Activated T-cell treated with anti-CD3 and anti-CD28 coated beads, Interleukin-2, amount 50 U/mL, for 48 hours (primary cell): ENCODE results near the gene CSNK1G2.
A peak's percentile ranks its signal among the peaks of the same experiment; 100 is the strongest.

Experiments used
- DNase-seq, 2 experiments: peaks; one replicate each; pipeline ENCODE4 v3.0.0-alpha.2; 2020

CSNK1G2 gene

DNA sequence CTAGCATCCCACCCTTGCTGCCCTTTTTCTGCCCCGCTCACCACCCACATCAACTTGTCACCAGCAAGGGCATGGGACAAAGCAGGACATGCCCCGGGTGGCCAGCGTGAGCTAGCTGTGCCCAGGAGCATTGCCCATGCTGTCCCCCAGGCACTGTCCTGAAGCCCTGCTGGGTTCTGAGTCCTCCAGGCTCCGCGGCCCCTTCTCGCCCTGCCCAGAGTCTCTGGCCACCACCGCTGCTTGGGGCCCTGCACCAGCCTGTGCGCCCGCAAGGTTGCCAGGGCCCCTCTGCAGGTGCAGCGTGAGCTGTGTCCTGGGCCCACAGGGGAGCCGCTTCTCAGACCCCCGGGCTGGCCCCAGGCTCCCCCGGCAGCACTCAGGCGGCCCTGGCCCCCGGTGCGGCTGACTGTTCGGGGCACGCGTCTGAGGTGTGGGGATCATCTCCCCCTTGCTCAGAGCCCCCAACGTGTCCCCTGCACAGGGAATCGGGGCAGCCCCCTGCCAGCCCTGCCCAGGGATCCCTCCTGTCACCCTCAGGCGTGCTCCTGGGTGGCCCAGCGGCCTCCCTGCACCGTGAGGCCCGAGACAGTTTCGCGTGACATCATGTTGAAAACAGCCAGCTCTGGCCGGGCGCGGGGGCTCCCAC, 4.1 kb downstream of the CSNK1G2 start:
- DNase-seq: no peak

DNA sequence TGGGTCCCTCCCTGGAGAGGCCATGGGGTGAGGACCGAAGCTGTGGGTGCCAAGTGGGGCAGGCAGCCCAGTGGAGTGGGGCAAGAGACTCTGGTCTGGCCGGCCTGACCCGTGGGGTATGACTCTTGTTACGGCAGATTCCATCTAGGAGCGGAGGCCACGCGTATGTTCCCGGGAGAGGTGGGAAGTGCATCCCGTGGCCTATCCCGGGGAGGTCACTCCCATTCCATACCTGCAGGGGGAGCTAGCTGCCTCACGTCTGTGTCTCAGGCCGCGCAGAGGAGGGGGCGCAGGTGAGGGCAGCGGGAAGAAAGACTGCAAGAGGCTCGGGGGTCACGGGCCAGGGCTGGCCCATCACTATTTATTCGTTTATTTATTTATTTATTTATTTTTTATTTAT, 4.9 kb downstream of the CSNK1G2 start:
- peak; percentile 45 for DNase-seq

DNA sequence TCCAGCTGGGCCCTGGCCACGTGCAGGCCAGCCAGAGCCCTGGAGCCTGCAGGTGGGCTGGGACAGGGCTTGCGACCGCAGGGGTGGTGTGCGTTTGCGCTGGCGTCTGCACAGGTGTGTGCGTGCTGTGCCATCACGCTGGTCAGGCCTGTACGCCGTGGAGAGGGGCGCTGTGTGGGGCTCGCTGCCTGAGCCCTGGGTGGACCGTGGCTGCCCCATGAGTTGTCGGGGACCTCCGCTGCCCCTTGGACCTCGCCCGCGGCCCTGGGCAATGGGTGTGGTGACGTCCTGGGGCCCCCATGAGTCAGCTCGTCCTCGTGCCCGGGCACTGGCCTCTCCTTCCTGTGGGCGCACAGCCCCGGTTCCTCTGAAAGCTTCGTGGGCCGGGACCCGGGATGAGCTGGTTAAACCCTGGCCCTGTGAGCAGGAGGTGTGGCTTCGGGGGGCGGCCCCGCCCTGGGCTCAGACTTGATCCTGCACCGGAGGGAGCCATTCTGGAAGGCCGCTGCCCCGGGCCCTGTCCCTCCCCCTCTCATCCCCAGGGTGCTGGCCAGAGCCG, 6.8 kb downstream of the CSNK1G2 start:
- DNase-seq: no peak

DNA sequence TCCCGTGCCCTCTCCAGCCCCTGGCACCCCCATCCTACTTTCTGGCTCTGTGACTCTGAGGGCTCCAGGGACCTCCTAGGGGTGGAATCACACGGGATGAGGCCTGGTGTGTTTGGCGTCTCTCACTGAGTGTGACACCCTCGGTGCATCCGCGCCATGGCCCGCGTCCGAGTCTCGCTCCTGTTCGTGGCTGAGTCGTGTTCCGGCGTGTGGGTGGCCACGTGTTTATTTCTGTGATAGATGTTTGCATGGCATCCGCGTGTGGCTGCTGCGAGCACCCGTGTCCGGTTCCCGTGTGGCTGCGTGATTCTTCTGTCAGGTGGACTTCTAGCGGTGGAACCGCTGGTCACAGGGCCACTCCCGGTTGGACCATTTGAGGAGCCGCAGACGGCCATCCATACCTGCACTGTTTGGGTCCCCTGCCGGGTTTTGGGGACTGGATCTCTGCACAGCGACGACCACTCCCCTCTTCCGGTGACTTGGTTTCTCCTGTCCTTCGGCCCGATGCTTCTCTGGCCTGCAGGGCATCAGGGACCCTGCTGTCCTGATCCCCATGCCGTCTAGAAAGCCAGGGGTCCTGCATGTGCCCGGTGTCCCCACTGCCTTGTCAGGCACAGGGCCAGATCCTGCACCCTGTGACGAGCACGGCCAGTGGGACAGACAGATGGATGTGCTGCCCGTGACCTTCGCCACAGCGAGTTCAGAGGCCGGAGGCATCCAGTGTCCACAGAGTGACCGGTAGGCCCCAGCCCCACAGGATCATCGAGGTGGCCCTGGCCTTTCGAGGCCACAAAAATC, 8.5 kb downstream of the CSNK1G2 start:
- no peak for DNase-seq

DNA sequence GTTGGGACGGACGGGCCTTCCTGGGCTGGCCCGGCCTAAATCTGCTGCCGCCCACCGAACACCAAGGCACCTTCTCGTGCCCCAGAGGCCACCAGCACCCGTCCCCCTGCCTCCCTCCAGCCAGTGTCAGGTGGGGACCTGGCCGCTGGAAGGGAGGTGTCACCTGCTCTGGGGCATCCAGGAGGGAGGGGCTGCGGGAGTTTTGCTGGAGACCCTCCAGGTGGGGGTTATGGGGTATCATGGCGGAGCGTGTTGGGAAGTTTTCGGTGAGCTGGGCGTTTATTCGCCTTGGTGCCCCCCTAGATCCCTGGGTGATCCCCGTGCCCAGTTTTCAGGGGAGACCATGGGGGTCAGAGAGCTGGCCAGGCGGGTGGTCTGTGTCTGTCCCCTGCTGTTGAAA, 9.7 kb downstream of the CSNK1G2 start:
- DNase-seq: no peak

DNA sequence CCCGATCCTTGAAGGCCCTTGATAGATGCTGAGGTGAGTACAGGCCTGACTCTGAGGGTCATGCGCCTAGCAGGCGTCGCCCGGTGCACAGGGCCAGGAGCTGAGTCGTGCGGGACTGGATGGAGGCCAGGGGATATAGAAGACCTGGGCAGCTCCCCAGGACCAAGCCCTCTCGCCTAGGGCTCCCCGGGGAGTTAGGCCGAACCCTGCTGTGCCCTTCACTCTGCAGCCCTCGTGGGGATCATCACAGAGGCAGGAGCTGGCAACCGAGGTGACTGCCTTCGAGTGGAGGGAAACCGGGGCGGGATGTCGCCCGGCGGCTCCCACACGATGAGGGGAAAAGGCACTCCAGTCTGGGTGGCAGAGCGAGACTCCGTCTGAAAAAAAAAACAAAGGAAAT, 11.7 kb downstream of the CSNK1G2 start:
- DNase-seq: no peak

DNA sequence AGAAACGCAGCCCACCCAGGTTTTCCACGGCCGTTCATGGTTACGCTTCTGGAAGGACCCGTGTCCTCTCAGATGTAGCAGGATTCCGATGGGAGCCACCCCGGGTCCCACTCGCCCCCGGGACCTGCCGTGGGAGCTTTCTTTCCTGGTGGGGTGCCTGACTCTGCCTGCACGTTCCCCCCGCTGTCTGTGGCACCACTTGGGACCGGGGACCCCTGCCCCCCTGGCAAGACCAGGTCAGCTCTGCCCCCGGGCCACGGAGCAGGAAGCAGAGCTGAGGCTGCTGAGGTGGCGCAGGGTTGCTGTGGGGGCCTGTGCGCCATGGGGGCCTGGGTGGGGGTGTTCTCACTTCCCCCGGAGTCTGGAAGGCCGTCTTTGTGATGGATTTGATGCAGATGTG, 12.1 kb downstream of the CSNK1G2 start:
- no peak for DNase-seq

DNA sequence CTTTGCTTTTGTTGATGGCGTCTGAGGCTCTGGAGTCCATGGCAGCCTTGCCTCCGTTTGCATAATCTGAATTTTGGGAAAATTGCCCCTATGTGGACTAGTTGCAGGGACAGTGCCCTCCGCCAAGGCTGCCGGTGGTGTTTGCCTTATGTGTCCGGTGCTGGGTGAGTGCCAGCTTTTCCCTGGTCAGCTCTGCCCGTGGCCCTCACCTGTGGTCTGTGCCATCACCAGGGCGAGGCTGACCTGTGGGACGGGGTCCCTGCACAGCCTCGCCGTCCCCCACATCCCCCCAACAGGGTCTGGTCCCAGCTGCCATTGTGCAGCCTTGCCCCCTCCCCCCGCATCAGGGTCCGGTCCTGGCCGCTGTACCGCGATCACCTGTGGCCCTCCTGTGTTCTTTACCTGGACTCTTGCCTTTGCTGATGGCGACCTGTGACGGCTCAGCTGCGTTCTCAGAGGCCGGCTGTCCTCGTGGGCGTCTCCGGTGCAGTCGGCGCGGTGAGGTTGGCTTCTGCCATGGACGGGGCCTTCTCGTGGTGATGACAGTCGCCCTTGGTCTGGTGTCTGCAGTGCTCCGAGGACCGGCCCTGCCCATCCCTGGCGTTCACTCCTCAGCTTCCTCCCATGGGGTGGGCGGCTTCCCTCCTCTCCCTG, 12.6 kb downstream of the CSNK1G2 start:
- DNase-seq: no peak

DNA sequence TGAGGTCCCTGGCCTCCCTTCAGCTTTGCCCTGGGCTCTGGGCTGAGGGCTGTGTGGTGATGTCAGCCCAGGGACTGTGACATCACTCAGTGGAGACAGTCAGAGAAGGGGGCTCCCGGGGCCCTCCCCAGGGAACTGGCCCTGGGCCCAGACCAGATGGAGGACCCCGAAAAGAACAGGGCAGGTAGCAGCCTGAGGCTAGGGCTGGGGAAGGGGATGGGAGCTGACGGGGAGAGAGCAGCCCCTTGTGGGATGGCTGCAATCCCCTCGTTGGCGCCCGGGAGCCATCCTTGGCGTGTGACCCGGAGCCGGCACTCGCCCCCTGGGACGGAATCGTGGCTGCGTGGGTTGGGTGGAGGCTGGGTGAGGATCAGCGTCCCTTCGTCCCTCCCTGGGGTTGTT, 13.6 kb downstream of the CSNK1G2 start:
- DNase-seq: no peak

DNA sequence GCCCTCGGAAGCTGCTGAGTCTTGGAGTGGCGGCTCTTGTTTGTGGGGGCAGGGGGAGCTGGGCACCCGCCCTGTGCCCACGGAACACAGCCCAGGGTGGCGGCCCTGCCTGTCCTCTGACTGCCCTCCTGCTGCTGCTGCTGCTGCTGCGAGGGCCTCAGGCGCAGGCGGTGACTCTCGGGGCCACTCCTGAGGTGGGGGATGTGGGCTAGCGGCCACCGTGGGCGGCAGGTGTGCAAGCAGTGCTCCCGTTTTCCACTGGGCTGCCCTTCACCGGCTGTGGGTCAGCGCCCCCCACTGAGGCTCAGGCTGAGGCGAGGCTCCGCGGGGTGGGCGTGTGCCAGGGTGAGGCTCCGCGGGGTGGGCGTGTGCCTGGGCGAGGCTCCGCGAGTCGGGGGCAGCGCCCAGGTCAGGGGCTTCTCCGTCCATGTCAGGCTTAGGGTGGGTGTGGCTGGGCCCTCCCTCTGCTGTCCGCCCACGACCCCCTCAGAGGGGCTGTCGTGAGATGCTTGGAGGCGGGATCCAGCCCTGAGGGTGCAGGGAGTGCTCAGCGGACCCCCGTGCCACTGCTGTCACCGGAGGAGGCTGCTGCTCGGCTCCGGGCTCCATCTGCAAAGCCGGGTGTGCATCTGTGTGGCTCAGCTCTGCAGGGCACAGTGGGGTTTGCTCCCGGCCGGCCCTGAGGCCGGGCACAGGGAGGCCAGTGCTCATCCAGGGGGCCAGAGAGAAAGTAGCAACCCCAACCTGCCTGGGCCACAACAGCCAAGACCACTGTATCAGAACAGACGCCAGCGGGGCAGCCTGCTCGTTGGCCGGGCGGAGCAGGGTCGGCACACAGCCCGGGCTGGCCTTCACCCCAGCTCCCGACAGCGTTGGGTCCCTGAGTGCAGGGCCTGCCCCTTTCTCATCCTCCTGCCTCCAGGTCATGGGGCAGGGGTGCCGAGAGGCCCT, 14.5 kb downstream of the CSNK1G2 start:
- no peak for DNase-seq

DNA sequence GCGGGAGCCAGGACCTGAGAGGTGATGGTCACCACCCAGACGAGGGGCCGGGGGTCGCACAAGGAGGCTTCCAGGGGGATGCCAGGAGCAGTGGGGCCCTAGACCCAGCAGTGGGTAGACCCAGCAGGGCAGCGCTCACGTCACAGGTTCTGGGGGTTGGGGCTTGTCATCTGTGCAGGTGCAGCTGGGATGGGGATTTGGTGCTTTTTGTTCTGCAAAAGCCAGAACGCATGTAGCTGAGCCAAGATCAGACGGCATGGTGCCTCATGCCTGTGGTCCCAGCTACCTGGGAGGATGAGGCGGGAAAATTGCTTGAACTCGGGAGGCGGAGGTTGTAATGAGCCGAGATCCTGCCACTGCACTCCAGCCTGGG, 15.1 kb downstream of the CSNK1G2 start:
- no peak for DNase-seq

DNA sequence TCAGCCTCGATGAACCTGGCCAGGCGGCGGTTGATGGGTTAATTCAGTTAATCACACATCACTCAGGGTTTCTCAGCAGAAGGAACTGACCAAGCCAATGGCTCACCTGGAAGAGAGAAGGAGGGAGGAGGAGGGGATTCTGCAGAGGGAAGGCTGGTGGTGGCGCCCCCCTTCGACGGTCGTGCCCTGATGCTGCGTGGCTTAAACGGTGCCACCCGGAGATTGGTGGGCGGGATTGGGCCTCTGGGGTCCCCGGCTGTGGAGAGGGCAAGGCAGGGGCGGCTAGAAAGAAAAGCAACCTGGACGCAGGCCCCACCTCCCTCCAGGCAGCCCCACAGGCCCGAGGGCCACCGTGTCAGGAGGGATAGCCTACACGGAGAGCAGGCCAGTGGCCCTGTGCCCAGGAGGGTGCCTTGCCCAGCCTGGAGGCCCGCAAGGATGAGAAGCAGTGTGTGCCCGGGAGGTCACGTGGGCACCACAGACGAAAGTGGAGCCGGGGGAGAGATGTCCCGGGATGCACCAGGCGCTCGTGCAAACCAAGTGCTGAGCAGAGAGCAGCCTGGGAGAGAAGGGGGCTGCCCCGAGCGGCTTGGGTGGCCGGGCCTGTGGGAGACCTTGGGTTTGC, 16.0 kb downstream of the CSNK1G2 start:
- no peak for DNase-seq

DNA sequence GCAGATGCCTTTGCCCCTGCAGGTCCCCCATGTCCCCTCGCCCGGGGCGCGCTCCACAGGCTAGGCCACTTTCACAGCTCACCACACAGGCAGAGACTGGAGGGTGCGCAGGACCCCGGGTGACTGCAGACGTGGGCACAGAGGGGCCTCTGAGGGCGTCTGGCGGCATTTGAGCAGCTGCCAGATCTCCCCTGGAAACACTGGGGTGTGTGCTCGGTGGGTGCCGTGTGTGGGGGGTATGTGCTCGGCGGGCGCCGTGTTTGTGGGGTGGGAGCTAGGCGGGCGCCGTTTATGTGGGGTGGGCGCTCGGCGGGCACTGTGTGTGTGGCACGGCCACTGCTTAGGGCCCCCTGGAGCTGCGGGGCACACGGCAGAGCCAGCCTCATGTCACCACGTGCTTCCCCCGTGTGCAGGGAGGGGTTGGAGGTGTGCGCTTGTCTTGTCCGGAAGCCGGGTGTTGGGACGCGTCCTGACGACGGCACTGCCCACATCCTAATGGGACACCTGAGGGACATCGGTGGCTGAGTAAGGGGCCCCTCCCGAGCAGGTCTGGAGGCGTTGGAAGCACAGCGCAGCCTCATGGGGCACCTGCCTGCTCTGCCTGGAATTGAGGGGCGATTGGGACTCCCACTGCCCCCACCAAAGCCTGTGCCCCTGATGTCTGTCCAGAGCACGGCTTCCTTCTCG, 16.7 kb downstream of the CSNK1G2 start:
- no peak for DNase-seq

DNA sequence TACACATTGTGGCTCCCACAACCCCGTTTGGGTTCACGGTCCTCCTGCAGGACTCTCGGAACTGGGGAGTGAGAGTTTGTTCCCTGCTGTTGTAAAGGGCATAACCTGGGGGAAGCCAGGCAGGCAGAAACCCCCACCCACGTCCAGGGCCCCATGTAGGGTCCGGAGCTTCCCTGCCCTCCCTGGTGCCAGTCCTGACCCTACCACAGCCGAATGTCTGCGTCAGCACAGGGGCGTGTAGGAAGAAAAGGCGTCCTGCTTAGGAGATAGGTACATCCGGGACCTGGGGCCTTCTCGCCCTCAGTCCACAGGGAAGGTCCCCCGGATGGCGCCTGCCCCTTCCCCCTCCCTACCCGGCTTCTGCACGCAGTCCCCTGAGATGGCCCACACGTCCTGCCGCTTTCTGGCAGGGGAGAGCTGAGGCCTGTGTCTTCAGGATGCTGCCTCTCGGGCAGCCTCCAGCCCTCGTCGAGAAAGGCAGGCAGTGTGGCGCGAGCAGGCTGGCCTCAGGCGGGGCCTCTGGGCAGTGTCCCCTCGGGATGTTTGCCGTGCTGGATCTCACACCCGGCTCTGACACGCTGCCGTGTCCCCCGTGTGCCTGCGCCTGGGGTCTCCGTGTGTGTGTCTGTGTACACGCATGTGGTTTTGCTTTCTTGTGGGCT, 19.1 kb downstream of the CSNK1G2 start:
- no peak for DNase-seq

DNA sequence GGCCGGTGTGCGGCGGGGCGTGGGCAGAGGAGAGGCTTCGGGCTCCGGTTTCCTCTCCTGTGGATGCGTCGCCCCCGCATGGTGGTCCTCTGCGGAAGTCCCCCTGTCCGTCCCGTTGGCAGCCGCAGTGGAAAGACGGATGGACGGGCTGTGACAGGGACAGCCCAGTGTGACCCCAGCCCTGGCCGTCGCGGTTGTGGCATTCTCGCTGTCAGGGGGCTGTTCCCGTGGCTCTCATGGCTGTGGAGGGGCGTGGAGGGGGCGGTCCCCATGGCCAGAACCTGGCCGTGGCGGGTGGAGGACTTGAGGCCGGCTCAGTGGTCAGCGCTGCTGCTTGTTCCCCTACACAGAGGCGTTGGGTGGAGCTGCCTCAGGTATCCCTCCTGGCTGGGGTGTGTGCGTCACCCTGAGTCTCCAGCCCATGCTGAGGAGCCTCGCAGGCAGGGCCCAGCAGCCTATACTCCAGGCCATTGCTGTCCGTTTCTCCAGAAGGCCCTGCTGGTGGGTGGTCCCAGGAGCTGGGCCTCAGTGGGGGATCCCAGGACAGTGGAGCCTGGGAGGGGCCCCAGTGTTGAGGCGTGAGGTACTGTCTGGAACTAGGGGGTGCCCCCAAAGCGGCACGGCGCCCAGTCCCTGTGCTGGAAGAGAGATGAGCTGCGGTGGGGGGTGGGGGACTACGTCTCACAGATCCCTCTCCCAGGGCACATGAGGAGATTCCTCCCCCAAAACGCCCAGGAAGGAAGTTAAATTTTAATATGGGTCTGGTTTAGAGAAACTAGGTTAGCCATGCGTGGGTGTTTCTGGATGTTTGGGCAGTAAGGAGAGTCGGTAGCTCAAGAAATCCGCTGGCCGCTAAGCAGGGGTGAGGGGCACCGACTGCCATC, 20.3 kb downstream of the CSNK1G2 start:
- DNase-seq: no peak

DNA sequence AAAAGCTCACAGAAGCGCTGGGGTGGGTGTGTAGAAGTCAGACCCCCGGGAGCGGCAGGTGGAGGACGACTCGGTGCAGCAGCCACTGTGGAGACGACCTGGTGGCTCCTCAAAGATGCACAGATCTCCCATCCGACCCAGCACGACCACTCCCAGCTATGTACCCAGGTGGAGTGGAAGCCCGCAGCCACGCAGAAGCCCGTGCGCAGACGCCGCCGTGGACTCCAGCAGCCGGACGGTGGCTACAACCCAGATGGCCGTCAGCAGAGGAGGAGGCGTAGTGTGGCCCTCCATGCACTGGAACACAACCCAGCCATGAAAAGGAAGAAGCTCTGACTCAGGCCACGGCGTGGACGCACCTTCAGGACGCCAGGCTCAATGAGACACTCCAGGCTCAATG, 21.7 kb downstream of the CSNK1G2 start:
- DNase-seq: no peak

DNA sequence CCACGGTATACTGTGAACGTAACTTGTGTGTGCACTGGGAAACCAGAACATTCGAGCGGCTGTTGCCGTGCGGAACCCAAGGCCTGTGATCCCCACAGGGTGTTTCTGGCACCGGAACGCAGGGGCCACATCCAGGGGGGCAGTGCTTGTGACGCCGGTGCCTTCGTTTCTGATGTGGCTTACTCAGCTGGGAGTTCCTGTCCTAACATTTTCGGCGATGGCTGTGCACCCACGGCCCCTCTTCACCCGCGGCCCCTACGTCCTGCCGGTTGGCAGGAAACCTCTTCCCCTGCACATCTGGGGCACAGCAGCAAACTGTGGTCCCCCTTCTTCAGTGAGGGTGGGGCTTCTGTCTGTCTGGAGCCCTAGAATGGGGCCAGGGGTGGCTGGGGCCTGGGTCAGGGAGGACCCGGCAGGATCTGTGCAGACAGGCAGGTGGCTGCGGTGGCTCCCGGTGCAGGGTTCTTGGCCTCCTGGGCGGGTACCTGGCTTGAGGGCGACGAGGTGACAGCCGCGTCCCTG, 26.2 kb downstream of the CSNK1G2 start:
- DNase-seq: peak; percentile 34 to 49

DNA sequence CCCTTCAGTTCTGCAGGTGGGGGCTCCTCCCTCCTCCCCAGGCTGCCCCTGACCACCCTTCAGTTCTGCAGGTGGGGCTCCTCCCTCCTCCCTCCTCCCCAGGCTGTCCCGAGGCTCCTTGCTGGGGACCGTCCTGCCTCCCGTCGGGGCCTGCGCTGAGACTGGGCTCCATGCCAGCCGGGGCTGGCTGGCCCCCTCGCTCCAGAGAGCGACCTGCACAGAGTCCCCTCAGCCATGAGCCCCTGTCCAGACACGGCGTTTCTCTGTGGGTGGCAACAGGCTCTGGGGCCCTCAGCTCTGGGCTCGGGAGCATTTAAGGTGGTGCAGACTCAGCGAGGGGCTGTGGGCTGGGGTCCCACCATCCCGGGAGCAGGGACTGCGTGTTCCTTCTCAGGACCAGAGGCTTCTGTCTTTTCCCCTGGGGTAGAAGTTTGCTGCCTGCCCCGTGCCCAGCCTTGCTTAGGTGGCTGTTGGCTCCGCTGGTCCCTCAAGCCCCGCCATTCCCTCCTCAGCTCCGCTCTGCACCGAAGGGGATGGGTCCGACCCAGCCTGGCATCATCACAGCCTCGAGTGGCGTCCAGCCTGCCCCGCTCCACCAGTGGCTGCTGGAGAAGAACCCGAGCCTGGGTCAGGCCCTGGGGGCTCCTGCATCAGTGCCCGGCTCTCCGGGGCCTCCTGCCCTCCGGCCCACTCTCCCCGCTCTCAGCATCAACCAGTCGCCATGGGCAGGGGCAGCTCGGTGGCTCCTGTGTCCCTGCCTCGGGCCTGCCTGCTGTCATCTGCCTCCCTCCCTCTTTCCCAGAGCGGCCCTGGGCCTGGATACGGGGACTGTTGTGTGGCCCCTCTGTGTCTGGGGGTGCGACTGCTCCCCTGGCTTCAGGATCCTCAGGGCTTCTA, 27.6 kb downstream of the CSNK1G2 start:
- no peak for DNase-seq
